Smooth muscle cell of trachea (primary cell): ENCODE results near the gene CHD6. TPM values are rescaled to one million over a fixed set of nuclear protein-coding genes. Genes with fewer than 3 reads are reported as not detected.

ENCODE experiments used
- total RNA-seq: library from RNA; depleted of rRNA; stranded (reverse); fragments of >200 nt; gene quantifications from 2 replicates; pipeline ENCODE4 v1.2.1, GENCODE V29; 2014

CHD6 gene, protein sequence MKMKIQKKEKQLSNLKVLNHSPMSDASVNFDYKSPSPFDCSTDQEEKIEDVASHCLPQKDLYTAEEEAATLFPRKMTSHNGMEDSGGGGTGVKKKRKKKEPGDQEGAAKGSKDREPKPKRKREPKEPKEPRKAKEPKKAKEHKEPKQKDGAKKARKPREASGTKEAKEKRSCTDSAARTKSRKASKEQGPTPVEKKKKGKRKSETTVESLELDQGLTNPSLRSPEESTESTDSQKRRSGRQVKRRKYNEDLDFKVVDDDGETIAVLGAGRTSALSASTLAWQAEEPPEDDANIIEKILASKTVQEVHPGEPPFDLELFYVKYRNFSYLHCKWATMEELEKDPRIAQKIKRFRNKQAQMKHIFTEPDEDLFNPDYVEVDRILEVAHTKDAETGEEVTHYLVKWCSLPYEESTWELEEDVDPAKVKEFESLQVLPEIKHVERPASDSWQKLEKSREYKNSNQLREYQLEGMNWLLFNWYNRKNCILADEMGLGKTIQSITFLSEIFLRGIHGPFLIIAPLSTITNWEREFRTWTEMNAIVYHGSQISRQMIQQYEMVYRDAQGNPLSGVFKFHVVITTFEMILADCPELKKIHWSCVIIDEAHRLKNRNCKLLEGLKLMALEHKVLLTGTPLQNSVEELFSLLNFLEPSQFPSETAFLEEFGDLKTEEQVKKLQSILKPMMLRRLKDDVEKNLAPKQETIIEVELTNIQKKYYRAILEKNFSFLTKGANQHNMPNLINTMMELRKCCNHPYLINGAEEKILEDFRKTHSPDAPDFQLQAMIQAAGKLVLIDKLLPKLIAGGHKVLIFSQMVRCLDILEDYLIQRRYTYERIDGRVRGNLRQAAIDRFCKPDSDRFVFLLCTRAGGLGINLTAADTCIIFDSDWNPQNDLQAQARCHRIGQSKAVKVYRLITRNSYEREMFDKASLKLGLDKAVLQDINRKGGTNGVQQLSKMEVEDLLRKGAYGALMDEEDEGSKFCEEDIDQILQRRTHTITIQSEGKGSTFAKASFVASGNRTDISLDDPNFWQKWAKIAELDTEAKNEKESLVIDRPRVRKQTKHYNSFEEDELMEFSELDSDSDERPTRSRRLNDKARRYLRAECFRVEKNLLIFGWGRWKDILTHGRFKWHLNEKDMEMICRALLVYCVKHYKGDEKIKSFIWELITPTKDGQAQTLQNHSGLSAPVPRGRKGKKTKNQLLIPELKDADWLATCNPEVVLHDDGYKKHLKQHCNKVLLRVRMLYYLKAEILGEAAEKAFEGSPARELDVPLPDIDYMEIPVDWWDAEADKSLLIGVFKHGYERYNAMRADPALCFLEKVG (N-terminal part only)
- 24.5 and 34.8 TPM in 2 replicates for total RNA-seq

GRCh38 chr20:41617902-41618806 is at the start of gene CHD6:
TSS of gene CHD6 (minus strand) at chr20:41618377. CDS start at chr20:41551337, 67,040 bp downstream.

GRCh38 chr20:41366546-41367392 is 251.4 kb downstream of the CHD6 start, which contains the start of gene EMILIN3:
TSS of gene EMILIN3 (minus strand) at chr20:41366818. CDS start at chr20:41366634, 184 bp downstream.

